ENCODE results near the gene NFAT5.
"Not testable (repeated sequence)": the region's sequence is repeated elsewhere in the genome, so short reads cannot be mapped to it uniquely, and the experiment has no call there.

Gene NFAT5

DNA sequence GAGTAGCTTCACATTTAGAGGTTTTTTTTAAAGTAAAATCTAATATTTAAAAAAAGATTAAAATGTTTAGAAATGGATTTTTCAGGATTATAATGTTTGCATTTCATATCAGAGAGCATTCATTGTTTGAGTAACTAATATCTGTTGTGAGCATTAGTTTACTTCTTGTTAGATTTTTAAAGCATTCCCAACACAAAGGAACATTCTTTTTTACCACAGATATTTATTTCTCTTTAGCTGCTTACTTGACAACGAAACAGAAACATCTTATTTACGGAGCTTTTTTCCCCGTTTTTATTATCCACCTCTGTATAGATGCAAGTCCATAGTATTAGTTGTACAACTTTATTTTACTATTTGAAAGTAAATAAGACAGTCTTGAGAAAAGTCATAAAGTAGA is 53.0 kb downstream of the NFAT5 start:
- Histone ChIP-seq H3K9me3 (ENCODE audit: control insufficient read depth, insufficient read depth, low read length) (no peaks in the 10 kb centered on the region), H3K36me3 (ENCODE audit: control insufficient read depth, insufficient read depth, low read length) (no peaks in the 10 kb centered on the region), H3K4me1 (ENCODE audit: control insufficient read depth, insufficient read depth, low read length) (no peaks in the 10 kb centered on the region), H3K27me3 (ENCODE audit: control insufficient read depth, insufficient read depth, low read length) (no peaks in the 10 kb centered on the region), H3K9ac (ENCODE audit: low read depth, low read length) (no peak overlapping the region), H3K27ac (ENCODE audit: low read depth, low read length) (no peak overlapping the region), H3K4me3 (ENCODE audit: low read depth, low read length) (no peak overlapping the region)

DNA sequence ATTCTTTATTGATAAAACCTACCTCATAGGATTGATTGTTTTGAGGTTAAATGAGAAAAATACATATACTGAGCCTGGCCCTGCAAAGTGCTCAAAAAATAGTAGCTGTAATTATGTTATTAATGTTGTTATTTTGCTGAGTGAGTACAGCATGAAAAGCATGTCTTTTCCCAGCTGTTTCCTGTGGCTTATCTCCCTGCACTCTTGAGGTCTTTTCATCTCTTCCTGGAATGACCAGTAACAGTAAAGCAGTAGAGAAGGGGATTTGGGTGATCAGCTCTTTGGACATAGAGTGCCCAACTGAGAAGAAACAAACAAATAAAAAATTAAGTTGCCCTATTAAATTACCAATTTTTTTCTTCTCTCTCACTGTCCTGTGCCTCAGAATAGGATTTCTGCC is 53.7 kb downstream of the NFAT5 start:
- Histone ChIP-seq H3K4me3 (ENCODE audit: low read depth, low read length) (no peak overlapping the region), H3K36me3 (ENCODE audit: control insufficient read depth, insufficient read depth, low read length) (no peaks in the 10 kb centered on the region), H3K4me1 (ENCODE audit: control insufficient read depth, insufficient read depth, low read length) (no peaks in the 10 kb centered on the region), H3K27ac (ENCODE audit: low read depth, low read length) (no peak overlapping the region), H3K9me3 (ENCODE audit: control insufficient read depth, insufficient read depth, low read length) (no peaks in the 10 kb centered on the region), H3K9ac (ENCODE audit: low read depth, low read length) (no peak overlapping the region), H3K27me3 (ENCODE audit: control insufficient read depth, insufficient read depth, low read length) (no peaks in the 10 kb centered on the region)

DNA sequence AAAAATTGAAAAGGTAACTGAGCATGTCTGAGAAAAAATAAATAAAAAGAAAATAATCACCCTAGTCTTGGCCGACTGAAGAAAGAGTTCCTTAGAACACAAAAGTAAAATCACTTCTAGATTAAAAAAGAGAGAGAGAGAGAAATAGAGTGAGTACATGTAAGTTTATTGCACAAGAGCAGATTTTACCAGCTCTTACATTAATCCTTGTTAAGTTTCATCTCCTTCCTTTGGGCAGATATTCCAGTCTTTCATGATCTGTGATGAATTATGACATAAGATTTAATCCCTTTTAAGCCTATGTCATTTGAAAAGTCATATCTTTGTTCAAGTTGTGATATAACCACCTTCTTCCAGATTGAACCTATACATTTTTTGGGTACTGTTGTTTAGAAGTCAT is 54.8 kb downstream of the NFAT5 start:
- H3K9ac ChIP-seq (ENCODE audit: low read depth, low read length) = no peak overlapping the region
- H3K4me3 ChIP-seq (ENCODE audit: low read depth, low read length) = no peak overlapping the region
- H3K9me3 ChIP-seq (ENCODE audit: control insufficient read depth, insufficient read depth, low read length) = no peaks in the 10 kb centered on the region
- H3K27me3 ChIP-seq (ENCODE audit: control insufficient read depth, insufficient read depth, low read length) = no peaks in the 10 kb centered on the region
- H3K4me1 ChIP-seq (ENCODE audit: control insufficient read depth, insufficient read depth, low read length) = no peaks in the 10 kb centered on the region
- H3K36me3 ChIP-seq (ENCODE audit: control insufficient read depth, insufficient read depth, low read length) = no peaks in the 10 kb centered on the region
- no peak overlapping the region for H3K27ac ChIP-seq (ENCODE audit: low read depth, low read length)

DNA sequence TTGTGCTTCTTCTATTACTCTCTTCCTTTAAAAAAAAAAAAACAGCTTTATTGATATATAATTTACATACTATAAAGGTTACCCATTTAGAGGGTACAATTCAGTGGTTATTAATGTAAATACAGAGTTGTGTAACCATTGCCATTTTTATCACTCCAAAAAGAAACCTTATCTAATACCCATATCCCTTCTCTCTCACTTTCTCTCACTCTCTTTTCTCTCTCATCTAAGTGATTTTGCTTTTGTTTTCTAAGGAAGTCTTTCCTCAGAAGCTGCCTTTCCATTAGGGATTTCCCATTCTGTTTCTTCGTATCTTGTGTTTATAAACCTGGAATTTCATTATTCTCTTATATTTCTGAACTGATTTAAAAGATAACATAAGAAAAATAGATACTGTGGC is 55.5 kb downstream of the NFAT5 start:
- peaks cover 2% of the 10 kb centered on the region for H3K36me3 ChIP-seq (ENCODE audit: control insufficient read depth, insufficient read depth, low read length)
- H3K4me1 ChIP-seq (ENCODE audit: control insufficient read depth, insufficient read depth, low read length) = no peaks in the 10 kb centered on the region
- H3K9me3 ChIP-seq (ENCODE audit: control insufficient read depth, insufficient read depth, low read length) = no peaks in the 10 kb centered on the region
- H3K4me3 ChIP-seq (ENCODE audit: low read depth, low read length) = no peak overlapping the region
- H3K27ac ChIP-seq (ENCODE audit: low read depth, low read length) = no peak overlapping the region
- H3K27me3 ChIP-seq (ENCODE audit: control insufficient read depth, insufficient read depth, low read length) = no peaks in the 10 kb centered on the region
- H3K9ac ChIP-seq (ENCODE audit: low read depth, low read length) = no peak overlapping the region

DNA sequence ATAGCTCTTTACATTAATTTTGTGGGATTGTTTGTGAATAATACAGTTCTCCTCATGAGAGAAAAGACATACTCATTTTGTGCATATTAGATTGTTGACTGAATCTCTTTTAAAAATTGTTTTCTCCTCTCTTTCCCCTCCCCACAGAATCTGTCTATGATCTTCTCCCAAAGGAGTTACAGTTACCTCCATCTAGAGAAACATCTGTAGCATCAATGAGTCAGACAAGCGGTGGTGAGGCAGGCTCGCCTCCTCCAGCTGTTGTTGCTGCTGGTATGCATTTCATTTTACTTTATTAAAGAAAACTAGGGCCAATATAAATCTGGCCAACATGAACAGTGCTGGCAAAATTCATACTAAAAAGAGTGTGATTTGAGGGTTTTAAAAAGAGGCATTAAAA is 60.5 kb downstream of the NFAT5 start:
- no peaks in the 10 kb centered on the region for H3K9me3 ChIP-seq (ENCODE audit: control insufficient read depth, insufficient read depth, low read length)
- H3K27ac ChIP-seq (ENCODE audit: low read depth, low read length) = no peak overlapping the region
- no peaks in the 10 kb centered on the region for H3K27me3 ChIP-seq (ENCODE audit: control insufficient read depth, insufficient read depth, low read length)
- H3K36me3 ChIP-seq (ENCODE audit: control insufficient read depth, insufficient read depth, low read length) = peaks cover 10% of the 10 kb centered on the region
- no peak overlapping the region for H3K4me3 ChIP-seq (ENCODE audit: low read depth, low read length)
- H3K9ac ChIP-seq (ENCODE audit: low read depth, low read length) = no peak overlapping the region
- no peaks in the 10 kb centered on the region for H3K4me1 ChIP-seq (ENCODE audit: control insufficient read depth, insufficient read depth, low read length)

DNA sequence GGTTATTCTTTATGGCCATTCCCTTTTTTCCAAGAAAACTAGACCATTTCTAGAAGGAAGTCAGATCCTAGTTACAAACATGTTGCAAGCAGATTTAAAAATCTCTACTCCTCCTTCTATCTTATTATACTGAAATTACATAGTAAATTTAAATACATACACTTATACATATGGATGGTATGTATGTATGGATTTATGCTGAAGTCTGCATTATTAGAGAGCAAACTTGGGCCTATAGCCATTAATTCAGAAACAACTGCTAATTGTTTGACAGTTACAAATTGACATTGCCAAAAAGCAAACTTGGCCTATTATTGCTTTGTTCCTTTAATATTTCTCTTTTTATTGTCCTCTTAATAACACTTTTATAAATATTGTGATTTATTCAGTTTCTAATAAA is 67.1 kb downstream of the NFAT5 start:
- Histone ChIP-seq H3K9ac (ENCODE audit: low read depth, low read length) (no peak overlapping the region), H3K27ac (ENCODE audit: low read depth, low read length) (no peak overlapping the region), H3K9me3 (ENCODE audit: control insufficient read depth, insufficient read depth, low read length) (peaks cover 11% of the 10 kb centered on the region), H3K27me3 (ENCODE audit: control insufficient read depth, insufficient read depth, low read length) (no peaks in the 10 kb centered on the region), H3K36me3 (ENCODE audit: control insufficient read depth, insufficient read depth, low read length) (peaks cover 13% of the 10 kb centered on the region), H3K4me3 (ENCODE audit: low read depth, low read length) (no peak overlapping the region), H3K4me1 (ENCODE audit: control insufficient read depth, insufficient read depth, low read length) (no peaks in the 10 kb centered on the region)

DNA sequence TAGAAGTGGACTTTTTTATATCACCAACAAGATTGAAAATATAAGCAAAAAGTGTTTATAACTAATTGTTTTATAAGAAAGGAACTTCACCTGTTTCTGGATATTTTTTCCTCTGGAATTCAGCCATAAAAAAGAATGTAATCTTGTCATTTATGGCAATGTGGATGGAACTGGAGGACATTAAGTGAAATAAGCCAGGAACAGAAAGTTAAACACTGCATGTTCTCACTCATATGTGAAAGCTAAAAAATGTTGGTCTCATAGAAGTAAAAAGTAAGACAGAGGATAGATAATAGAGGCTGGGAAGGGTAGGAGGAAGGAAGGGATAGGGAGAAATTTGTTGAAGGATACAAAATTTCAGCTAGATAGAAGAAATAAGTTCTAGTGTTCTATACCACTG is 67.6 kb downstream of the NFAT5 start:
- H3K4me1 ChIP-seq (ENCODE audit: control insufficient read depth, insufficient read depth, low read length) = no peaks in the 10 kb centered on the region
- H3K36me3 ChIP-seq (ENCODE audit: control insufficient read depth, insufficient read depth, low read length) = peaks cover 13% of the 10 kb centered on the region
- H3K4me3 ChIP-seq (ENCODE audit: low read depth, low read length) = no peak overlapping the region
- H3K9ac ChIP-seq (ENCODE audit: low read depth, low read length) = no peak overlapping the region
- peaks cover 11% of the 10 kb centered on the region for H3K9me3 ChIP-seq (ENCODE audit: control insufficient read depth, insufficient read depth, low read length)
- H3K27ac ChIP-seq (ENCODE audit: low read depth, low read length) = no peak overlapping the region
- H3K27me3 ChIP-seq (ENCODE audit: control insufficient read depth, insufficient read depth, low read length) = no peaks in the 10 kb centered on the region

DNA sequence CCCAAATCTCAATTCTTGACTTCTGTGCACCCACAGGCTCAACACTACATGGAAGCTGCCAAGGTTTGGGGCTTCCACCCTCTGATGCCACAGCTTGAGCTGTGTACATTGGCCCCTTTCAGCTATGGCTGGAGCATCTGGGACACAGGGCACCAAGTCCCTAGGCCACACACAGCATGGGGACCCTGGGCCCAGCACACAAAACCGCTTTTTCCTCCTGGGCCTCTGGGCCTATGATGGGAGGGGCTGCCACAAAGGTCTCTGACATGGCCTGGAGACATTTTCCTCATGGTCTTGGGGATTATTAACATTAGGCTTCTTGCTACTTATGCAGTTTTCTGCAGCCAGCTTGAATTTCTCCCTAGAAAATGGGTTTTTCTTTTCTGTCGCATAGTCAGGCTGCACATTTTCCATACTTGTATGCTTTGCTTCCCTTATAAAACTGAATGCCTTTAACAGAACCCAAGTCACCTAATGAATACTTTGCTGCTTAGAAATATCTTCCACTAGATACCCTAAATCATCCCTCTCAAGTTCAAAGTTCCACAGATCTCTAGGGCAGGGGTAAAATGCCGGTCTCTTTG is 70.9 kb downstream of the NFAT5 start:
- not testable (repeated sequence) for H3K27me3 ChIP-seq (ENCODE audit: control insufficient read depth, insufficient read depth, low read length); H3K27ac ChIP-seq (ENCODE audit: low read depth, low read length); H3K9ac ChIP-seq (ENCODE audit: low read depth, low read length); H3K4me3 ChIP-seq (ENCODE audit: low read depth, low read length); H3K4me1 ChIP-seq (ENCODE audit: control insufficient read depth, insufficient read depth, low read length)
- Histone ChIP-seq H3K36me3 (ENCODE audit: control insufficient read depth, insufficient read depth, low read length) (peaks cover 13% of the 10 kb centered on the region), H3K9me3 (ENCODE audit: control insufficient read depth, insufficient read depth, low read length) (peaks cover 11% of the 10 kb centered on the region)

DNA sequence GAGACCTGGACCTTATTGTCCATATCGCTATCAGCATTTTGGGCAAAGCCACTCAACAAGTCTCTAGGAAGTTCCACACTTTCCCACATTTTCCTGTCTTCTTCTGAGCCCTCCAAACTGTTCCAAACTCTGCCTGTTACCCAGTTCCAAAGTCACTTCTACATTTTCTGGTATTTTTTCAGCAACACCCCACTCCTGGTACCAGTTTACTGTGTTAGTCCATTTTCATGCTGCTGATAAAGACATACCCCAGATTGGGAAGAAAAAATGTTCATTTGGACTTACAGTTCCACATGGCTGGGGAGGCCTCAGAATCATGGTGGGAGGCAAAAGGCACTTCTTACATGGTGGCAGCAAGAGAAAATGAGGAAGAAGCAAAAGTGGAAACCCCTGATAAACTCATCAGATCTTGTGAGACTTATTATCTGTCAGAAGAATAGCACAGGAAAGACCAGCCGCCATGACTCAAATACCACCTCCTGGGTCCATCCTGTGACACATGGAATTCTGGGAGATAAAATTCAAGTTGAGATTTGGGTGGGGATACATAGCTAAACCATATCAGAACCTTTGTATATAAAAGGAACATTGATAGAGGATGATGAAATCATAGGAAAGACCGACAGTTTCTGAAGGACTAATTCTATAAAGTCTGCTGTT is 71.6 kb downstream of the NFAT5 start:
- H3K36me3 ChIP-seq (ENCODE audit: control insufficient read depth, insufficient read depth, low read length) = peaks cover 13% of the 10 kb centered on the region
- H3K27ac ChIP-seq (ENCODE audit: low read depth, low read length); H3K4me1 ChIP-seq (ENCODE audit: control insufficient read depth, insufficient read depth, low read length); H3K4me3 ChIP-seq (ENCODE audit: low read depth, low read length); H3K27me3 ChIP-seq (ENCODE audit: control insufficient read depth, insufficient read depth, low read length); H3K9ac ChIP-seq (ENCODE audit: low read depth, low read length): not testable (repeated sequence)
- peaks cover 11% of the 10 kb centered on the region for H3K9me3 ChIP-seq (ENCODE audit: control insufficient read depth, insufficient read depth, low read length)

DNA sequence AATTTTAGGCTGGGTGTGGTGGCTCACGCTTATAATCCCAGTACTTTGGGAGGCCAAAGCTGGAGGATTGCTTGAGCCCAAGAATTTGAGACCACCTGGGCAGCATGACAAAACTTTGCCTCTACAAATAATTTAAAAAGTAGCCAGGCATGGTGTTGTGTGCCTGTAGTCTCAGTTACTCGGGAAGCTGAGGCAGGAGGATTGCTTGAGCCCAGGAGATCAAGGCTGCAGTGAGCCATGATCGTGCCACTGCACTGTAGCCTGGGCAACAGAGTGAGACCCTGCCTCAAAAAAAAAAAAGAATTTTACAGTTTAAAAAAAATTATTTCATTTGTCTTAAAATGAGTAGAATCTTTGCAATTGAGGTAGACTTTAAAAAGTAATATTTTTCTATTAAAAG is 78.2 kb downstream of the NFAT5 start:
- not testable (repeated sequence) for H3K27ac ChIP-seq (ENCODE audit: low read depth, low read length); H3K27me3 ChIP-seq (ENCODE audit: control insufficient read depth, insufficient read depth, low read length); H3K9me3 ChIP-seq (ENCODE audit: control insufficient read depth, insufficient read depth, low read length); H3K4me3 ChIP-seq (ENCODE audit: low read depth, low read length); H3K9ac ChIP-seq (ENCODE audit: low read depth, low read length); H3K4me1 ChIP-seq (ENCODE audit: control insufficient read depth, insufficient read depth, low read length)
- H3K36me3 ChIP-seq (ENCODE audit: control insufficient read depth, insufficient read depth, low read length) = peaks cover 19% of the 10 kb centered on the region

DNA sequence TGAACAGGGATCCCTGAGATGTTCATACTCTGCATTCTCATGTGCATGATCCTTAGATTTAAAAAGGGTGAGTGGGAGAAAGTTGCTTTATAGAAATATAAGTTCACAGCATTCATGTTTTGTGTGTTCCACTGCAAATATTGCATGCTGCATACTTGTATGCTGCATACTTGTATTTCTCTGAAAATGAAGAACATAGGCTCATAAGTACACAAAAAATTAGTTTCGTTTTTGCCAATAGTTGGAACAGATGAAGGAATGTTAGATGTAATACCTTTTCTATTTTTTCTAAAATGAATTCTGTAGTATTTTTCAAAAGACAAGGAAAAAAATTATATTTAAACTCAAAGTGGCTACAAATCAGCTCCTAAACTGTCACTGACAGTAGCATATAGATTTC is 79.0 kb downstream of the NFAT5 start:
- H3K9ac ChIP-seq (ENCODE audit: low read depth, low read length) = no peak overlapping the region
- no peaks in the 10 kb centered on the region for H3K27me3 ChIP-seq (ENCODE audit: control insufficient read depth, insufficient read depth, low read length)
- no peak overlapping the region for H3K4me3 ChIP-seq (ENCODE audit: low read depth, low read length)
- H3K27ac ChIP-seq (ENCODE audit: low read depth, low read length) = no peak overlapping the region
- no peaks in the 10 kb centered on the region for H3K9me3 ChIP-seq (ENCODE audit: control insufficient read depth, insufficient read depth, low read length)
- H3K4me1 ChIP-seq (ENCODE audit: control insufficient read depth, insufficient read depth, low read length) = no peaks in the 10 kb centered on the region
- peaks cover 23% of the 10 kb centered on the region for H3K36me3 ChIP-seq (ENCODE audit: control insufficient read depth, insufficient read depth, low read length)

All from HUES48 (cell line).